Measurements from ENCODE around the gene EHF.

EHF gene

GRCh38 chr11:34601609-34602008 lies 19.3 kb upstream of the EHF start:
- no peak for DNase-seq (ENCODE audit: low read depth in 2 of 2, low spot score in 1 of 2)

- no peak for DNase-seq (ENCODE audit: low read depth in 2 of 2, low spot score in 1 of 2)
Measured at GRCh38 chr11:34602245-34602644, 18.6 kb upstream of the EHF start.

GRCh38 chr11:34603129-34604001 lies 17.5 kb upstream of the EHF start:
- no peak for DNase-seq (ENCODE audit: low read depth in 2 of 2, low spot score in 1 of 2)

- DNase-seq (ENCODE audit: low read depth in 2 of 2, low spot score in 1 of 2), result no peak
Measured at GRCh38 chr11:34604145-34604544, 16.7 kb upstream of the EHF start.

- no peak for DNase-seq (ENCODE audit: low read depth in 2 of 2, low spot score in 1 of 2)
Measured at GRCh38 chr11:34604911-34605310, 16.0 kb upstream of the EHF start.

GRCh38 chr11:34605481-34606325 lies 15.2 kb upstream of the EHF start:
- DNase-seq (ENCODE audit: low read depth in 2 of 2, low spot score in 1 of 2), result no peak

GRCh38 chr11:34606326-34607120 lies 14.4 kb upstream of the EHF start:
- DNase-seq (ENCODE audit: low read depth in 2 of 2, low spot score in 1 of 2), result no peak

- no peak for DNase-seq (ENCODE audit: low read depth in 2 of 2, low spot score in 1 of 2)
Measured at GRCh38 chr11:34609187-34609751, 11.6 kb upstream of the EHF start.

- DNase-seq (ENCODE audit: low read depth in 2 of 2, low spot score in 1 of 2), result no peak
Measured at GRCh38 chr11:34609850-34610249, 11.0 kb upstream of the EHF start.

- no peak for DNase-seq (ENCODE audit: low read depth in 2 of 2, low spot score in 1 of 2)
Measured at GRCh38 chr11:34610324-34611041, 10.4 kb upstream of the EHF start.

- no peak for DNase-seq (ENCODE audit: low read depth in 2 of 2, low spot score in 1 of 2)
Measured at GRCh38 chr11:34613015-34613414, 7.9 kb upstream of the EHF start.

- no peak for DNase-seq (ENCODE audit: low read depth in 2 of 2, low spot score in 1 of 2)
Measured at GRCh38 chr11:34613552-34614056, 7.3 kb upstream of the EHF start.

- no peak for DNase-seq (ENCODE audit: low read depth in 2 of 2, low spot score in 1 of 2)
Measured at GRCh38 chr11:34614344-34615104, 6.4 kb upstream of the EHF start.

- no peak for DNase-seq (ENCODE audit: low read depth in 2 of 2, low spot score in 1 of 2)
Measured at GRCh38 chr11:34616086-34616485, 4.8 kb upstream of the EHF start.

GRCh38 chr11:34616830-34617504 lies 3.9 kb upstream of the EHF start:
- no peak for DNase-seq (ENCODE audit: low read depth in 2 of 2, low spot score in 1 of 2)

- no peak for DNase-seq (ENCODE audit: low read depth in 2 of 2, low spot score in 1 of 2)
Measured at GRCh38 chr11:34618406-34618805, 2.5 kb upstream of the EHF start.

GRCh38 chr11:34619062-34619516 lies 1.8 kb upstream of the EHF start:
- no peak for DNase-seq (ENCODE audit: low read depth in 2 of 2, low spot score in 1 of 2)

GRCh38 chr11:34620202-34620601 lies 691 bp upstream of the EHF start:
- no peak for DNase-seq (ENCODE audit: low read depth in 2 of 2, low spot score in 1 of 2)

GRCh38 chr11:34621876-34622275 lies 983 bp downstream of the EHF start:
- no peak for DNase-seq (ENCODE audit: low read depth in 2 of 2, low spot score in 1 of 2)

Measured in stimulated activated CD8-positive, alpha-beta memory T cell treated with anti-CD3 and anti-CD28 coated beads, Interleukin-4, amount 100 ng/mL, for 1 hour (primary cell).